Embryonic facial prominence (tissue), 1 donor: ENCODE data around the gene C6orf47.
A peak's percentile ranks its signal among the peaks of the same experiment; 100 is the strongest.
"Not testable (repeated sequence)": the region's sequence is repeated elsewhere in the genome, so short reads cannot be mapped to it uniquely, and the experiment has no call there.

ENCODE experiments used
- DNase-seq: peaks from one replicate; pipeline ENCODE4 v3.0.0-alpha.2; 2016; ENCODE audit errors: extremely low spot score

C6orf47 gene, protein sequence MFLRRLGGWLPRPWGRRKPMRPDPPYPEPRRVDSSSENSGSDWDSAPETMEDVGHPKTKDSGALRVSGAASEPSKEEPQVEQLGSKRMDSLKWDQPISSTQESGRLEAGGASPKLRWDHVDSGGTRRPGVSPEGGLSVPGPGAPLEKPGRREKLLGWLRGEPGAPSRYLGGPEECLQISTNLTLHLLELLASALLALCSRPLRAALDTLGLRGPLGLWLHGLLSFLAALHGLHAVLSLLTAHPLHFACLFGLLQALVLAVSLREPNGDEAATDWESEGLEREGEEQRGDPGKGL

DNA sequence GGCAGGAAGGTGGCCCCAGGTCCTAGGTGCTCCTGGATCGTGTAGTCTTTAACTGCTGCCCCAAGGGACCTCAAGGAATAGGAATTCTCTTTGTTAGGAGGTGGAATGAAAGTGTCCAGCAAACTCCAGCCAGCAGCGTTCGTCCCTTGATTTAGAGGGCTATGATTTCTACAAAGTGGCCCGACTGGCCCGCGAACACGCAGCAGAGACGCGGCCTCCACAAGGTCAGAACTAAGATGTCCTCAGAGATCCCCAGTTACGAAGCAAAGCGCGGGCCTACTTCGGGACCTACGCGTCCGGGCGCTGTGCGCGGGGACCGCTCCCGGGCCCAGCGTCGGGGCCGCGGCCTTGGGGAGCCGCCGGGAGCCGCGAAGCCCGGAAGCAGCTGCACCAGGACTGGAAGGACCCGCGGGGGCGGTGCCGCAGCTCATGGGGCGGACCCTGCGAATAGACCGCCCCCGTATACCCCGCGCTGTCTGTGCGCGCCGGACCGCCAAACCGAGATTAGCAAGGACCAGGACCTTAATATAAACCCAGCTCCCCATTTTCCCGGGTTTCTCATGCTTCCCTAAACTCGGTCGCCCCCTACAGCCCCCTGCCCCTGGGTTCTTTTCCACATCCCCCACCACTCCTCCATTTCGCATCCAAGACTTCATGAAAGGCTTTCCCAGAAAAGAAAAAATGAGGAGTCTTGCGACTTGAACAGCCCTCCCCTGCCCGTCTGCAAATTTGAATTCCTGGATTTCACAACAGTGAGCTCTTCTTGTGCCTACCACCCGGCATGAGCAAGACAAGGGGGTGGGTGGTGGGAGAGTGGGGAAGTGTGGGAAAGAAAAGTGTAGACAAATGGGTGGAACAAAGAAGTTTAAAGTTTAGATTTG lies at the start of gene C6orf47:
TSS of gene C6orf47 (minus strand) at position 398 of the 881 bp plus-strand sequence. CDS start 831 bp downstream, outside the sequence.
- DNase-seq = peak; percentile 40

DNA sequence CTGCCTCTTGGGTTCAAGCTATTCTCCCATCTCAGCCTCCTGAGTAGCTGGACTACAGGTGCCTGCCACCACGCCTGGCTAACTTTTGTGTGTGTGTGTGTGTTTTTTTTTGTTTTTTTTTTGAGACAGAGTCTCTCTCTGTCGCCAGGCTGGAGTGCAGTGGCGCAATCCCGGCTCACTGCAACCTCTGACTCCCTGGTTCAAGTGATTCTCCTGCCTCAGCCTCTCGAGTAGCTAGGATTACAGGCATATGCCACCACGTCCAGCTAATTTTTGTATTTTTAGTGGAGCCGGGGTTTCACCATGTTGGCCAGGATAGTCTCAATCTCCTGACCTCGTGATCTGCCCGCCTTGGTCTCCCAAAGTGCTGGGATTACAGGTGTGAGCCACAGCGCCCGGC lies 48.6 kb upstream of the C6orf47 start:
- not testable (repeated sequence) for DNase-seq

DNA sequence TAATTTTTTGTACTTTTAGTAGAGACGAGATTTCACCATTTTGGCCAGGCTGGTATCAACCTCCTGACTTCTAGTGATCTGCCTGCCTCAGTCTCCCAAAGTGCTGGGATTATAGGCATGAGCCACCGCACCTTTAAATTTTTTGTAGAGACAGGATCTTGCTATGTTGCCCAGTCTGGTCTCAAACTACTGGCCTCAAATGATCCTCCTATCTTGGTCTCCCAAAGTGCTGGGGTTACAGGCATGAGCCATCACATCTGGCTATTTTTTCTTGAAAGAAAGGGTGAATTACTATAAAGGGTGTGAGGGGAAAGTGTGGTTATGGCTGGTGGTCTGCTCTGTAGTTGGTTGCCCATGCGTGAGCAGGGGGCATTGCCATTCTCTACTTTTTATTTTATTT lies 47.6 kb upstream of the C6orf47 start:
- DNase-seq = no peak

DNA sequence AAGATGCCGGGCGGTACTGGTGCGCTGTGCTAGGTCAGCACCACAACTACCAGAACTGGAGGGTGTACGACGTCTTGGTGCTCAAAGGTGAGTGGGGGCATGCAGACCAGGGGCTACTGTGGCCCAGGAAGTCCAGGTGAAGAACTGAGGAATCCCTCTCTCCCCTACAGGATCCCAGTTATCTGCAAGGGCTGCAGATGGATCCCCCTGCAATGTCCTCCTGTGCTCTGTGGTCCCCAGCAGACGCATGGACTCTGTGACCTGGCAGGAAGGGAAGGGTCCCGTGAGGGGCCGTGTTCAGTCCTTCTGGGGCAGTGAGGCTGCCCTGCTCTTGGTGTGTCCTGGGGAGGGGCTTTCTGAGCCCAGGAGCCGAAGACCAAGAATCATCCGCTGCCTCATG lies 47.1 kb upstream of the C6orf47 start:
- no peak for DNase-seq

DNA sequence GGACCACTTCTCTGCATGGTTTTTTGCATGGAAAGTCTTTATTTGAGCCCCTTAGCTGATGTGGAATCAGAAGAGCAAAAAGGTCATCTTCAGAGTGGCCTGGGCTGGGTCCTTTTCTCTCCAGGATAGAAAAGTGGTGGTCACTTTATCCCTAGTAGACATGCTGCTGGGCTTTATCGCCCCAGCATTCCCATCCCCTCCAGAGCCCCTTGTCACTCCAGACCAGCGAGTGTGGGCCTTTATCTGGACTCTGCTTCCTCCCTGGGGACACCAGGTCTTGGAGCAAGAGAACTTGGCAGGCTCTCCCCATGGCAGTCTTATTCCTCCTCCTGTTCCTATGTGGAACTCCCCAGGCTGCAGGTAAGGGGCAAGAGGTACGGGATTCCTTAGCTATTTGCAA lies 46.0 kb upstream of the C6orf47 start, which contains the start of gene LY6G6F:
TSS of gene LY6G6F (plus strand) at position 268 of the 400 bp plus-strand sequence. CDS start at position 309, 41 bp downstream.
- no peak for DNase-seq

DNA sequence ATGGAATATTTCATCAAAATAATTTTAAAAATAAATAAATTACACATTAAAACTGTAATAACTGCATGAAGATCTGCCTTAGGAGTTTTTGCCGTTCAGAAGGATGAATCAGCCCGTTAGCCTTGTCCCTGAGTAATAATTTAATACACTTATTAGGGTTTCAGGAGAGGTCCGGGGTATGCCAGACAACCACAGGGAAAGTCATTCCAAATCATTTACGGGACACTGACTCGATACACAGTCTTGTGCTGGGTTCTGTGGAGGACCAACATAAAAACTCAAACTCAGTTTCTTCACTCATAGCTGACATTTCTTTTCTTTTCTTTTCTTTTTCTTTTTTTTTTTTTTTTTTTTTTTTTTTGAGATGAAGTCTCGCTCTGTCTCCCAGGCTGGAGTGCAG lies 45.4 kb upstream of the C6orf47 start:
- no peak for DNase-seq

DNA sequence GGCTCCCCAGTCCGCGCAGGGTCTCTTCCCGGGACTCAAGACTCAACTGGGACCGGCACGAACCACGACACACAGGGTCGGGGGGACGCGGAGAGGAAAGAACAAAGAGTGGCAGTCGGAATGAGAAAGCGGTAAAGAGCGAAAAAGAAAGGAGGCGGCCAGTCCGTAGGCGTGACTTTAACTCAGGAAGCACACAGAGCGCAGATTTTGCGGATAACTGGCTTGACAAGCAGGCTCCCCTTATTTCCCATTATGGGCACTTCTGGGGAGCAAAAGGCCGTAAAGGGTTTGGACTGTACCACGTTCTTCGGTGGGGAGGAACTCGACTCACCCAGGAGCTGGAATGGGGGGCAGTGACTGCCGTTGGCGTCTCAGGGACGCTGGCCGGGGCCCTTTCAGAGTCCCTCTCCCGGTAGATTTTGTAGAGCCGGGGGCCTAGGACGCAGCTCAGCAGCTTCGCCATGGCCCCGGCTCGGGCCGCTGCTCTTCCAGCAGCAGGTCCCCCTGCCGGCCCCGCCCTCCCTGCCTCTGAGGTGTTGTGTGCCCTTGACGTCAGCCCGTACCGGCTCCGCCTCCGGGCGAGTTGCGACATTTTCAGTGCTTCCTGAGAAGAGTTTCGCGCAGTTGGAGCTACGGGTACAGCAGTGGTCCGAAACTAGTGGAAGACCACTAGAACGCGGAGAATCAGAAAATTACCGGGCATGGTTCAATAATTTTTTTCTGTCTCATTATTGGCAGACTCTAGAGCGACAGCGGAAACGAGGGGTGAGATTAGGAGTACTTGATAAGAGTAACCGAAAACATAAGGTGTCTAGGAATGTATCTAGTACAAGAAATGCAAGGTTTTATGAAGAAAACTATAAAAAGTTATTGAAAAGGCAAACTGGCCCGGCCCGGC lies 42.5 kb upstream of the C6orf47 start, which contains the start of gene ABHD16A:
TSS of gene ABHD16A (minus strand) at position 506 of the 898 bp plus-strand sequence. CDS start at position 463, 43 bp downstream.
- peak; percentile 97 for DNase-seq

DNA sequence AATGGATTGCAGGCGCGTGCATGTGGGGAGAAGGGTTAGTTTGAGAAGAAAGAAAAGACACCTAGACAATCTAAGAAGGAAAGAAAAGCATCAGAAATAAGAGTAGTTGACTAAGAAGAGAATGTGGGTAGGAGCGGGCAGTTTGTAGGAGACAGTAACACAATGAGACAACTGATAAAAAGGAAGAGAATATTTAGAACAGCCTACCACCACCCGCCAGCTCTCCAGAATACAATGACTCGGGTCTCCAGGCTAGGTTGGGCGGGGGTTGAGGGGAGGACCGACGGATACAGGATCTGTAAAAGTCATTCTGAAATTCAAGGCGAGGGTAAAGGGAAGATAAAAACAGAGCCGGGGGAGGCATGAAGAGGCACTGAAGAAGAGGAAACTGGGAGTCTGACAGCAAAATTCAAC lies 41.8 kb upstream of the C6orf47 start:
- no peak for DNase-seq

DNA sequence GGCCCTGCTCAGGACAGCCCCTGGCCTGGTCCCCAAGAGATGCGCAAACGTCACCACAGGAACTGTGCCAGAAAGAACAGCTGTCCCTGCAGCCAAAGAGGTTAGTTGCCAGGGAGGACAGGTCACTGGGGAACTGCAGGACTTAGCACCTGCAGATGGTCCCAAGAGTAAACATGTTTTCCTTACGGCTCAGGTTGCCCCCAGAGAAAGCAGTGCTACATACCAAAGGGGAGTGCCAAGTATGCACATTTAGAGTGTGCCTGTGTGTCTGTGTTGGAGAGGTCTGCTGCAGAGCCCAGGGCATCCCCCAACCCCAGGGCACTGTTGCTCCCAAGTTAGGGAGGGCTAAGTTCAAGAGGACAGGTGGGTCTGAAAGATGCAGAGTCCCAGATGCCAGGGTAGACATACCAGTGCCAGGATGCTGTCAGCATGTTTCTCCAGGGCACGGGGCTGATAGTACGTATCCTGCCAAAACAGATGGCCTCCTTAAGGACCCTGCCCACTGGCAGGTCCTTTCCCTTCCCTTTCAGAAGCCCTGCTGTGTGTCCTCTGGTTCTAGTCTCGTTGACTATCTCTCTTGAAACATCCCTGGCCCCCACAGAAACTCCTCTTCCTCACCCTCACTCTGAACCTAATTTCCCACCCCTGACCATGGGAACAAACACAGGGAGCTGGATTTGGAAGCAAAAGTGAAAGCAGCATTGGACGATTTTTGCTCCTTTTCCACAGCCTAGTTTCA lies 41.3 kb upstream of the C6orf47 start:
- no peak for DNase-seq

DNA sequence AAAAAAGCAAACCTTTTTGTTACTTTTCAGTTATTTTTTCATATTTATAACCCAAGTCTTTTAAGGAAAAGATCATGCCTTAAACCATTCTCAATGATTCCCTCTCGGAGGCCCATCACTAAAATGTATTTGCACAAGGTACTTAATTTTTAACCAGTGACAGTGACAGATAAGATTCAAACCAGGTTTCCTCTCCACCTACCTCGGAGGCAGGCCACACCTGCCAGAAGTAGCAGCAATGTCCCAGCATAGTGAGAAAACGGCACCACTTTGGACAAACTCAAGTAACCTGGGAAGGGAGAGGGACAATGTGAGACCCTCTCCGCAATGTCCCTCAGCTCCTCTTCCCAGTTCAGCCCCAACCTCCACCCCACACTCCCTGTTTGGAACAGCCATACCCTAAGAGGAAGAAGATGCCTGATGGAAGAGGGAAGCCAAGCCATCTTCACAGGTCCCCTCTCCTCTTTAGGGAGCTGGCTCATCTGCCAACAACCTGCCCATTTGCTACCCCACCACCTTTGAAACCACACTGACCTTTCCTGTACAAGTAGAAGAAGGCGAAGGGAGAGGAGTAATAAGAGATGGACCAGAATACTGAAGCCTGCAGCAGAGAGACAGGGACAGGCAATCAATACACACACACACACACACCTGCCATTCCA lies 40.3 kb upstream of the C6orf47 start:
- no peak for DNase-seq

DNA sequence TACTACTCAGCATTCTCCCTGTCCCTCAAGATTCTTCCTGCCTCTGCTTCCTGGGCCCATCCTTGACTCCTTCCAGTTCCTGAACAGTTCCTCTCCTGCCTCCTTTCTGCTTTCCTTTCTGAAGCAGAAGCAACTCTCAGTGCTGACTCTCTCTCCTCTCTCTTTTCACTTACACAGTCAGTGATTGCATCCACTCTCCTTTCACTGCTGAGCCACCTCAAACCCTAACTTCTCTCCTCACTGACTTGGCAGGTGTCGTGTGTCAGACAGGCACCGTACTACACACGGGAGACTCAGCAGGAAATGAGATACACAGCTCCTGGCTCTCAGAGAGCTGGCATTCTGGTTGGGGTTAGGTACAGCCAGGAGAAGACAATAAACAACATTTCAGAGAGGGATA lies 37.0 kb upstream of the C6orf47 start:
- DNase-seq = no peak

DNA sequence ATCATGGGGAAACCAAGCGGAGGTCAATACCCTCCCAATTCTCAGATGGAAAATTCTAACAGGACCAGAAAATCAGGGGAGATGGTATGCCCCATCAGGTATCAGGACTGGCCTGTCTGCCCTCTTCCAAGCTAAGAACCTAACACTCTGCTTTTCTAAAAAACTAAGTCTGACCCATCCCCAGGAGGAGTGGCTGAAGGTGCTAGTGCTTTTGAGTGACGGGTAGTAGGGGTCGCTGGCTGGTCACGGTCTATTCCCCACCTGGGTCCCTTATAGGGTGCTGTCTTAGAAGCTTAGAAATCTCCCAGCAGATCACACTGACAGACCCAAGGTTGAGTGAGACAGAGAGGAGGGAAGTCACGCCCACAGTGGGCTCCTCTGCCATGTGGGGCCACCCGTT lies 33.0 kb upstream of the C6orf47 start:
- no peak for DNase-seq

DNA sequence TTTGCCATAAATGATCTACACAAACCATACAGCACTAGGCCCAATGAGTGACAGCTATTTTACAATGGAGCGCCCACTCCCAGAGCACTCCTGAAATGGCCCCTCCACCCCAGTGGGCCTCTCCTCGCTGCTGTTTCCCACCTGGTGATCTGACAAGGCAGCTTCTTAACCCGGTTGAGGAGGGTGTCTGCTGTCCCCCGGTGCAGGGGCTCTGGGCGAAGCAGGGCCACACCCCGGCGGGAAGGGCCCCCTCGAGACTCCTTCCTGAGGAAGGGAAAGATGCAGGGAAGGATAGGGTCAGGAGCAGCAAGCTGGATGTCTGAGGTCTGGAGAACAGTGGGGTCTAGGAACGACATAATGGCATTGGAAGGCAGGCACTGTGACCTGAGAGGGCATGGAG lies 32.3 kb upstream of the C6orf47 start:
- DNase-seq = no peak

DNA sequence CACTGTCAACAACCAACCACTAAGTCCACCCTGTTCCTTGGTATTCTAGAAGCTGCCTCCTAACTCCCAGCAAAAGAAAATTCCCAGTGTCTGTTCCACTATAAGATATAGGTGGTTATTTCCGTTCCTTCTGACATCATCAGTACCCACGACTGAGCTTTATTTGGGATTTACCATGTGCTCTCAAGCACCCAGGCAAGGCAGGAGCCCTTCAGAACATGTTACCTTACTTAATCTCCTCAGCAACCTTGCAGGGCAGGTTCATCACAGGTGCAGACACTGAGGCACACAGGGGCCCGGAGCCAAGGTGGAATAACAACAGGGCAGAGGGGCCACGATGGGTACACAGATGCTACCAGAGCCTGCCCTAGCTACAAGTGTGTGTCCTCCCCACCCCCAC lies 31.8 kb upstream of the C6orf47 start:
- DNase-seq = no peak

DNA sequence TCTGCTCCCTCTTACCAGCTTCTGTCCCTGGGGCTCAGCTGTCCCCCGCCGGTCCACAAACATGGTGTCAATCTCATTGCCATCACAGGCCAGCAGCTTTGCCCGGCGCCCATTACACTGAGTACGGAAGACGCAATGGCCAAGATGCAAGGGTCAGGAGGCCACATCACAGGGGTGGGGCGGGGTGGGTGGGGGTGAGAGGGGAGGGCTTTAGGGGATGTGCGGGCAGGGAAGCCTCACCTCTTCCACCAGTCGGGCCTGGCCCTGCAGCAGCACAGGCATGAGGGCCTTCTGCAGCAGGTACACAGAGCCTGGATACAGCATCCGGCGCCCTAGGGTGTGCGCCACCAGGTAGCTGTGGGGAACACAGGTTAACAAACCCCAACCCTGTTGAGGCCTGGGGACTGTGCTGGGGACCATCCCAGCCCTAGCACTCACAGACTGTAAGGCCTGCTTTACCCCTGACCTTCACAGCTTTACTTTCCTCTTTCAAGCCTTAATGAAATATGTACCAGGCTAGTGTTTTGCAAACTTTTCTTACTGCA lies 31.1 kb upstream of the C6orf47 start:
- DNase-seq = no peak

DNA sequence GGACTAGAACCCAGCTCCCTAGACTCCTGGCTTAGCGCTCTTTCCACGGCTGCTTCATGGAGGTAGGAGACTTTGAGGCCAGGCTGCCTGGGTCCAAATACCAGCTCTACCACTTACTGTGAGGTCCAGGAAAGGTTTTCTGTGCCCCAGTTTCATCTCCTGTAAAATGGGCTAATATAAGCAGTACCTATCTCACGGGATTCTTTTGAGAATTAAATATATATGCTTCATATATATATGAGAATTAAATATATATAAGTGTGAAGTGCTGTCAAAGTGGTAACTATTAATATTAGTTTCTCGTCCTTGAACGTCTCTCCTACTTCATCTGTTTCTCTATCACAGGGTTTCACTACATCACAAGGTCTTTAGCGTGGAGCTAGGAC lies 30.5 kb upstream of the C6orf47 start:
- no peak for DNase-seq

DNA sequence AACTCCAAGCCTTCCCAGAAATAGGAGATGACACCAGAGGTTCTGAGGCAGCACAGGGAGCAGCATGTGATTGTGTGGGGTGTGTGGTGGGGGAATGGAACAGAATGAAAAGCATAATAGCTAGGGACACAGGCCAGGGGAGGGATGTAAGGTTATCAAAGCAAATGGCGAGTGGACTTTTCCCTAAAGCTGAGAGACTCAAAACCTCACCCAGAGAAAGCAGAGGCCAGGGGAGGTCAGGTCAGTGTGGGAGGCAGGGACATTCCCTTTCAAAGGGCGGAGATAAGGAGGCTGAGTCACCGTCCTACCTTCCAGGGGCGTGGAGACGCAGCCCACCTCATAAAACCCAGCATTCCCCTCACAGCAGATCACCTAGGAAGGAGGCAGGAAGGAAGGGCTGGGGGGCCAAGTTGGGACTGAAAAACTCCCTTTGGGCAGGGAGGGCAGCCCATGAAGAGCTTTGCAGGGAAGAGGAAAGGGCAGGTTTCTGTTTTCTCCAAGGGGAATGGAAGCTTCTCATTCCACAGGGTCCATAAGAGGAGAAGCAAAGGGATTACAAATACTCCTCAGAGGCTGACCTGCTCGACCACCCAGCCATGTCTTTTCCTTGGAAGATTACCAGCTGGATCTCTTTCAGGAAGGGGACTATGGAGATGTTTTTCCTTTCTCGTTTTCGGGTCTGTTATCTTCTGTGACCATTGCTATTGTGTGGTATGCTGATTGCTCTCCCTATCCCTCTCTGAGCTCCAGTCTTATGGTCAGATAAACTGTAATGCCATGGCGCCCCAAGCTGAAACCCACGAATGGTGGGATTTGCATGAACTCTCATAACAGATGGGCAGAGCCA lies 29.9 kb upstream of the C6orf47 start:
- DNase-seq = no peak

DNA sequence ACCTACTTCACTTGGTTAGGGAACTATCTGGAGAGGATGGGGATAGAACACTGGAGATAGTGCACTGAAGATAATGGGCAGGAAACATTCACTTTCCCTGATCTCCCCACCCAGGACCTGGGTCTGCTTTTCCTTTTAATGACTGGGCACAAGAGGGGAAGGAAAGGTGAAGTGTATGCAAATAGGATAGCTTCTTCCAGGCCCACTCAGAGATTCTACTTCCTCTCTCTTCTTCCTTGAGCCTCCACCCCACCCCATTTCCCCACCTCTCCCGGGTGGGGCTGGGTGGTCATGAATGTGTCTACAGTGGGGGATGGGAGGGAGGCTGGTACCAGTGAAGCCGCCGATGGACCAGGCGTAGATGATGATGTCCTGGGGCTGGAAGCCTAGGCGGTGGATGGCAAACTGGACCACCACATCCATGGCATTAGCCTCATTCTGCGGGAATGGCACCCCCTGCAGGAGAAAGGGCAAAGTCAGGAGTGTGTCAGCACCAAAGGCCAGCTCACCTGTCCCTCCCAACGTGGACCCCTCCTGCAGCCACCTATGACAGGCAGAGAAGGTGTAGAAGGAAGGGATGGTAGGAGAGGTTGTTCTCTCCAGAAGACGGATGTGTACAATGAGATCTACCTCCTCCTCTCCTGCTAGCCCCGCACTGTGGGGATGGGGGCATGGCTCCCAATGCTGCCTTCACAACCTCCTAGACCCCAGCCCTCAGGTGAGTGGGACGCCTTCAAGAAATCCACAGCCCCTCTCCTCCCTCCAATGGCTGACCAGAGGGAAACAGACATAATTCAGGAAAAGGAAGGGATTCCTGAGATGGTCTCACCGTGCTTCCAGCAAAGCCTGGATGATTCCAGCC lies 28.9 kb upstream of the C6orf47 start:
- DNase-seq = no peak
